Measurements from ENCODE around the gene VTI1B. TPM values are rescaled to one million over a fixed set of nuclear protein-coding genes. Genes with fewer than 3 reads are reported as not detected.
"Not testable (repeated sequence)": the region's sequence is repeated elsewhere in the genome, so short reads cannot be mapped to it uniquely, and the experiment has no call there.

The VTI1B gene
- total RNA-seq, 2 donors from 2014 or later = 65.7 to 71.3 TPM

- peaks cover 25% of the 10 kb centered on the region for H3K4me1 Mint-ChIP-seq (ENCODE audit: low read depth)
- DNase-seq = no peak
- H3K27ac Mint-ChIP-seq = peak overlapping the region; percentile 1
- no peak for ATAC-seq (replicated peaks in 1 of 2)
- H3K27me3 Mint-ChIP-seq (ENCODE audit: low read depth) = no peaks in the 10 kb centered on the region
- peaks cover 0 to 3% of the 10 kb centered on the region in 2 donors for H3K36me3 Mint-ChIP-seq (ENCODE audit: insufficient read depth in 2 of 2)
- no peaks in the 10 kb centered on the region for H3K9me3 Mint-ChIP-seq
- H3K4me3 Mint-ChIP-seq = no peak overlapping the region
Observed at GRCh38 chr14:67641480-67641879, 33.0 kb downstream of the VTI1B start.

GRCh38 chr14:67638642-67639041 lies 35.8 kb downstream of the VTI1B start:
- no peak for ATAC-seq (replicated peaks in 1 of 2)
- no peaks in the 10 kb centered on the region for H3K9me3 Mint-ChIP-seq
- H3K27me3 Mint-ChIP-seq (ENCODE audit: low read depth) = no peaks in the 10 kb centered on the region
- peaks cover 0 to 3% of the 10 kb centered on the region in 2 donors for H3K36me3 Mint-ChIP-seq (ENCODE audit: insufficient read depth in 2 of 2)
- DNase-seq = no peak
- peaks cover 24% of the 10 kb centered on the region for H3K4me1 Mint-ChIP-seq (ENCODE audit: low read depth)
- no peak overlapping the region for H3K4me3 Mint-ChIP-seq
- no peak overlapping the region for H3K27ac Mint-ChIP-seq

GRCh38 chr14:67636361-67636919 lies 38.0 kb downstream of the VTI1B start:
- Mint-ChIP-seq H3K36me3 (ENCODE audit: insufficient read depth in 2 of 2) (no peaks in the 10 kb centered on the region), H3K4me3 (no peak overlapping the region), H3K4me1 (ENCODE audit: low read depth) (peaks cover 9% of the 10 kb centered on the region), H3K27me3 (ENCODE audit: low read depth) (no peaks in the 10 kb centered on the region), H3K9me3 (no peaks in the 10 kb centered on the region), H3K27ac (no peak overlapping the region)
- DNase-seq (peak; percentile 6 to 12), ATAC-seq (replicated peaks in 1 of 2) (peak; percentile 92 to 94)

- DNase-seq (no peak), ATAC-seq (replicated peaks in 1 of 2) (no peak)
- Mint-ChIP-seq H3K27me3 (ENCODE audit: low read depth) (no peaks in the 10 kb centered on the region), H3K4me1 (ENCODE audit: low read depth) (peaks cover 9% of the 10 kb centered on the region), H3K4me3 (no peak overlapping the region), H3K9me3 (no peaks in the 10 kb centered on the region), H3K36me3 (ENCODE audit: insufficient read depth in 2 of 2) (no peaks in the 10 kb centered on the region), H3K27ac (peak overlapping the region; percentile 21)
Observed at GRCh38 chr14:67633451-67634147, 40.8 kb downstream of the VTI1B start.

GRCh38 chr14:67630938-67631337 lies 43.5 kb downstream of the VTI1B start:
- no peaks in the 10 kb centered on the region for H3K36me3 Mint-ChIP-seq (ENCODE audit: insufficient read depth in 2 of 2)
- no peak for ATAC-seq (replicated peaks in 1 of 2)
- no peak overlapping the region for H3K4me3 Mint-ChIP-seq
- H3K9me3 Mint-ChIP-seq = no peaks in the 10 kb centered on the region
- no peak overlapping the region for H3K27ac Mint-ChIP-seq
- peaks cover 1% of the 10 kb centered on the region for H3K4me1 Mint-ChIP-seq (ENCODE audit: low read depth)
- no peaks in the 10 kb centered on the region for H3K27me3 Mint-ChIP-seq (ENCODE audit: low read depth)
- DNase-seq = no peak

- ATAC-seq (replicated peaks in 1 of 2) (no peak), DNase-seq (no peak)
- Mint-ChIP-seq H3K9me3 (no peaks in the 10 kb centered on the region), H3K27me3 (ENCODE audit: low read depth) (no peaks in the 10 kb centered on the region), H3K4me3 (no peak overlapping the region), H3K4me1 (ENCODE audit: low read depth) (no peaks in the 10 kb centered on the region), H3K27ac (no peak overlapping the region), H3K36me3 (ENCODE audit: insufficient read depth in 2 of 2) (no peaks in the 10 kb centered on the region)
Observed at GRCh38 chr14:67630186-67630585, 44.2 kb downstream of the VTI1B start.

- H3K27me3 Mint-ChIP-seq (ENCODE audit: low read depth) = no peaks in the 10 kb centered on the region
- no peak overlapping the region for H3K4me3 Mint-ChIP-seq
- H3K27ac Mint-ChIP-seq = no peak overlapping the region
- no peaks in the 10 kb centered on the region for H3K9me3 Mint-ChIP-seq
- ATAC-seq (replicated peaks in 1 of 2) (no peak), DNase-seq (no peak)
- peaks cover 13% of the 10 kb centered on the region for H3K4me1 Mint-ChIP-seq (ENCODE audit: low read depth)
- H3K36me3 Mint-ChIP-seq (ENCODE audit: insufficient read depth in 2 of 2) = no peaks in the 10 kb centered on the region
Observed at GRCh38 chr14:67627519-67627918, 46.9 kb downstream of the VTI1B start.

- H3K4me1 Mint-ChIP-seq (ENCODE audit: low read depth) = peaks cover 19% of the 10 kb centered on the region
- DNase-seq; H3K9me3 Mint-ChIP-seq; ATAC-seq (replicated peaks in 1 of 2); H3K4me3 Mint-ChIP-seq; H3K27me3 Mint-ChIP-seq (ENCODE audit: low read depth); H3K27ac Mint-ChIP-seq; H3K36me3 Mint-ChIP-seq (ENCODE audit: insufficient read depth in 2 of 2): not testable (repeated sequence)
Observed at GRCh38 chr14:67626131-67626530, 48.3 kb downstream of the VTI1B start.

- H3K4me1 Mint-ChIP-seq (ENCODE audit: low read depth) = peaks cover 41% of the 10 kb centered on the region
- ATAC-seq (replicated peaks in 1 of 2) (no peak), DNase-seq (no peak)
- no peaks in the 10 kb centered on the region for H3K9me3 Mint-ChIP-seq
- H3K27ac Mint-ChIP-seq = peak overlapping the region; percentile 79
- peak overlapping the region; percentile 34 to 60 for H3K4me3 Mint-ChIP-seq
- H3K36me3 Mint-ChIP-seq (ENCODE audit: insufficient read depth in 2 of 2) = no peaks in the 10 kb centered on the region
- H3K27me3 Mint-ChIP-seq (ENCODE audit: low read depth) = peaks cover 10% of the 10 kb centered on the region
Observed at GRCh38 chr14:67623114-67623513, 51.3 kb downstream of the VTI1B start.

GRCh38 chr14:67622675-67623074 lies 51.8 kb downstream of the VTI1B start:
- no peak for ATAC-seq (replicated peaks in 1 of 2)
- no peaks in the 10 kb centered on the region for H3K36me3 Mint-ChIP-seq (ENCODE audit: insufficient read depth in 2 of 2)
- H3K27ac Mint-ChIP-seq = peak overlapping the region; percentile 79

GRCh38 chr14:67620217-67620785 lies 54.1 kb downstream of the VTI1B start:
- peak overlapping the region; percentile 90 to 93 for H3K4me3 Mint-ChIP-seq

More at GRCh38 chr14:67622675-67623074, 51.8 kb downstream of the VTI1B start:
- H3K9me3 Mint-ChIP-seq = no peaks in the 10 kb centered on the region
- no peak for DNase-seq
- H3K4me3 Mint-ChIP-seq = peak overlapping the region; percentile 34 to 60
- peaks cover 10% of the 10 kb centered on the region for H3K27me3 Mint-ChIP-seq (ENCODE audit: low read depth)
- peaks cover 41% of the 10 kb centered on the region for H3K4me1 Mint-ChIP-seq (ENCODE audit: low read depth)

GRCh38 chr14:67619446-67620216 lies 54.8 kb downstream of the VTI1B start, which contains the start of gene ARG2:
ARG2 (plus strand) TSS chr14:67619920; CDS start chr14:67619978, 58 bp downstream.
- DNase-seq (peak; percentile 98 to 99), ATAC-seq (replicated peaks in 1 of 2) (peak; percentile 89 to 92)
- Mint-ChIP-seq H3K4me1 (ENCODE audit: low read depth) (peaks cover 41% of the 10 kb centered on the region), H3K9me3 (no peaks in the 10 kb centered on the region), H3K27ac (peak within 1 kb of the TSS; percentile 88), H3K36me3 (ENCODE audit: insufficient read depth in 2 of 2) (no peaks in the 10 kb centered on the region), H3K4me3 (peak within 1 kb of the TSS; percentile 90 to 93), H3K27me3 (ENCODE audit: low read depth) (peaks cover 10% of the 10 kb centered on the region)

More at GRCh38 chr14:67620217-67620785, 54.1 kb downstream of the VTI1B start:
- ATAC-seq (replicated peaks in 1 of 2) (peak in 1 of 2 donors; percentile 21), DNase-seq (no peak)
- peaks cover 10% of the 10 kb centered on the region for H3K27me3 Mint-ChIP-seq (ENCODE audit: low read depth)
- no peaks in the 10 kb centered on the region for H3K36me3 Mint-ChIP-seq (ENCODE audit: insufficient read depth in 2 of 2)
- no peak overlapping the region for H3K27ac Mint-ChIP-seq
- H3K9me3 Mint-ChIP-seq = no peaks in the 10 kb centered on the region
- peaks cover 41% of the 10 kb centered on the region for H3K4me1 Mint-ChIP-seq (ENCODE audit: low read depth)

GRCh38 chr14:67618617-67619063 lies 55.8 kb downstream of the VTI1B start:
- peak; percentile 39 to 53 for ATAC-seq (replicated peaks in 1 of 2)

More at GRCh38 chr14:67618617-67619063, 55.8 kb downstream of the VTI1B start:
- Mint-ChIP-seq H3K9me3 (no peaks in the 10 kb centered on the region), H3K4me3 (peak overlapping the region; percentile 90 to 93), H3K4me1 (ENCODE audit: low read depth) (peaks cover 39% of the 10 kb centered on the region), H3K27ac (peak overlapping the region; percentile 88), H3K27me3 (ENCODE audit: low read depth) (peaks cover 10% of the 10 kb centered on the region), H3K36me3 (ENCODE audit: insufficient read depth in 2 of 2) (no peaks in the 10 kb centered on the region)
- peak; percentile 15 to 27 for DNase-seq

All from activated T-cell treated with anti-CD3 and anti-CD28 coated beads, Interleukin-2, amount 50 U/mL, for 72 hours (primary cell).